Measurements from ENCODE around the gene ADAM15. TPM values are rescaled to one million over a fixed set of nuclear protein-coding genes. Genes with fewer than 3 reads are reported as not detected.
A peak's percentile ranks its signal among the peaks of the same experiment; 100 is the strongest.

ADAM15 gene
- total RNA-seq, 1 experiment from 2014 or later = 38.4 TPM

DNA sequence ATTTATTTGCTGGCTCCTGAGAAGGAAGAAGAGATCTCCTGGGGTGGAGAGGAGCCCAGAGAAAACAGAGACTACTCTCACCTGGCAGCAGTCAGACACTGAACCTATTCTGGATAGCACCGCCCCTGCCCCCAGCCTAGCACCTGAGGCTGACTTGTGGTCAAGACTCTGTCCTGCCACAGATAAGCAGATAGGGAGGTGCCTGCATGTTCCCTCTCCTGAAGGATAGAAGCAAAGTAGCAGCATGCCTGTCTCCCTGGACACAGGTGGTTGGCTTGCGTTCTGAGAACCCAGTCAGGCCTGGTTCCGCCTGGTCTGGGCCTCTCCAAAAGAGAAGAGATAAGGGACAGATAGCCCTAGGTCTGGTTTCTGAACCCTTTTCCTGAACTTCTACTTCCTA lies 26.2 kb downstream of the ADAM15 start:
- H3K9me3 Mint-ChIP-seq = no peaks in the 10 kb centered on the region
- ChIA-PET POLR2A (no interaction called here), CTCF (interaction anchor here (0.7 to 7.7 kb wide), 8 partner anchors 8 to 96 kb away, joined by 3 to 109 read pairs (median 18); partner anchors contain the start of genes EFNA4, KRTCAP2 and TRIM46)
- no peak overlapping the region for H3K27ac Mint-ChIP-seq
- H3K4me1 Mint-ChIP-seq = peaks cover 33% of the 10 kb centered on the region
- ATAC-seq = no peak
- no peaks in the 10 kb centered on the region for H3K36me3 Mint-ChIP-seq
- no peak overlapping the region; the same call in 1 of the 2 replicates for H3K4me3 Mint-ChIP-seq
- no peak for DNase-seq (ENCODE audit: low spot score)
- peaks cover 81% of the 10 kb centered on the region for H3K27me3 Mint-ChIP-seq (ENCODE audit: low read depth)
- TF ChIP-seq, protein P1, sequence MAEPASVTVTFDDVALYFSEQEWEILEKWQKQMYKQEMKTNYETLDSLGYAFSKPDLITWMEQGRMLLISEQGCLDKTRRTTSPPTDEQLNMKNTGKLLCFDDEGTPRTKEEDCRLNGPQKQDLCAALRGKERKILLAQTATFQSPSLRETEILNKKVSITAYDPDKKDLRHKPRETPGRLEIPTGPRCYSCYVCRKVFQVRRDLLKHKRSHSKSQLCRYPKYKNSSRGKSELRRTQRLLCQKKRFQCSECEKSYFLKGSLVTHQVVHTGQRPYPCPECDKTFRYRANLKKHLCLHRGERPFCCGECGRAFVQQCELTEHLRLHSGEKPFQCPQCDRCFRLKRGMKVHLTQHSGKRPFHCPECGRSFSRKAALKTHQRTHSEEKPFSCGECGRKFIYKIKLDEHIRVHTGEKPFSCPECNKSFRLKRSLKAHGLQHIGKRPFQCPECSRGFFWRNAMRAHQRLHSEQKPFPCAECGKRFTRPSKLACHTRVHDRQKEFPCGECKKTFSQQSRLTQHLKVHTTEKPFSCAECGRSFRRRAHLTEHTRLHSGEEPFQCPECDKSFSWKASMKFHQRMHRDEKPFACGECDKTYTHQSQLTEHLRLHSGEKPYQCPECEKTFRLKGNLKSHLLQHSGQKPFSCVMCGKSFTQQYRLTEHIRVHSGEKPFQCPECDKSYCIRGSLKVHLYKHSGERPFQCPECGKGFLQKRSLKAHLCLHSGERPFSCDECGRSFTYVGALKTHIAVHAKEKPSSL (CRISPR knock-in tag; conservative IDR thresholded peaks at IDR 0.05) = no peak
- TF ChIP-seq, protein P2, sequence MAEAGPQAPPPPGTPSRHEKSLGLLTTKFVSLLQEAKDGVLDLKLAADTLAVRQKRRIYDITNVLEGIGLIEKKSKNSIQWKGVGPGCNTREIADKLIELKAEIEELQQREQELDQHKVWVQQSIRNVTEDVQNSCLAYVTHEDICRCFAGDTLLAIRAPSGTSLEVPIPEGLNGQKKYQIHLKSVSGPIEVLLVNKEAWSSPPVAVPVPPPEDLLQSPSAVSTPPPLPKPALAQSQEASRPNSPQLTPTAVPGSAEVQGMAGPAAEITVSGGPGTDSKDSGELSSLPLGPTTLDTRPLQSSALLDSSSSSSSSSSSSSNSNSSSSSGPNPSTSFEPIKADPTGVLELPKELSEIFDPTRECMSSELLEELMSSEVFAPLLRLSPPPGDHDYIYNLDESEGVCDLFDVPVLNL (CRISPR knock-in tag; IDR thresholded peaks at IDR 0.05; ENCODE audit: borderline replicate concordance, low read depth) = no peak

DNA sequence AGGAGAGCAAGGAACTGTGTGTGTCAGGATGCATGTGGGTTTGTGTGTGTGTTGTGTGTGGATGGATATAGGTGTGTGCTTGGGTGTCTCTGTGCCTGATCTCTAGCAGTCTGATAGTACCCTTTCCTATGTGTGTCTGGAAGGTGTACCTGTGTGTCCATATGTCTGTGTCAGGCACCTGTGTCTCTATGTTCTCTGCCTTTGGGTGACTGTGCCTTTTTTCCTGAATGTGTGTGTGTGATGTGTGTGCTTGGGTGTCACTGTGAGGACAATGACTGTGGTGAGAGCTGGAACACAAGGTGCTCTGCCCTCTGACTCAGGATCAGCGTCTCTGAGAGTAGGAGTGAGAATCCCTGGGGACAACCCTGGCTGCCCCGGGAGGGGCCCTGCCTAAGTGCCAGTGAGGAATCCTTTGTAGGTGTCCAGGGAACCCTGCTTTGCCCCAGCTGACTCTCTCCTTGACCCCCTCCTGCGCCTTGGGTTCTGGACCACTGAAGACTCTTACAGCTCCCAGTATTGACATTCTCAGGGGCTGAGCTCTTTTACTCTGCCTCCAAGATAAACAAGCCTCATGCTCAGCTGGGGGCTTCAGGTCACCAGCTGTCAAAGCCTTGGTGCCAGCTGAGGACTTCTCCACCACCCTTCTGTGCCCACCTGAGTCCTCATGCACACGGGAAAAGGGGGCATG lies 26.8 kb downstream of the ADAM15 start:
- CTCF ChIA-PET = interaction anchor here (0.7 to 7.7 kb wide), 10 partner anchors 8 to 96 kb away, joined by 3 to 109 read pairs (median 12); partner anchors contain the start of genes ADAM15, EFNA4, KRTCAP2 and TRIM46
- Mint-ChIP-seq H3K4me1 (peaks cover 31% of the 10 kb centered on the region), H3K27ac (no peak overlapping the region), H3K36me3 (no peaks in the 10 kb centered on the region), H3K4me3 (peak overlapping the region; percentile 76), H3K9me3 (no peaks in the 10 kb centered on the region), H3K27me3 (ENCODE audit: low read depth) (peaks cover 81% of the 10 kb centered on the region)
- ATAC-seq = no peak
- no peak for DNase-seq (ENCODE audit: low spot score)
- TF ChIP-seq ZNF232 (CRISPR knock-in tag; IDR thresholded peaks at IDR 0.05) (no peak), JUN (CRISPR knock-in tag; IDR thresholded peaks at IDR 0.05) (no peak), EMX1 (CRISPR knock-in tag; IDR thresholded peaks at IDR 0.05) (no peak), NR3C1 (CRISPR knock-in tag; conservative IDR thresholded peaks at IDR 0.05; ENCODE audit: low read depth) (no peak), KAT7 (CRISPR knock-in tag; IDR thresholded peaks at IDR 0.05; ENCODE audit: borderline replicate concordance) (no peak), FOXP1 (CRISPR knock-in tag; IDR thresholded peaks at IDR 0.05; ENCODE audit: borderline replicate concordance) (no peak), ETV6 (CRISPR knock-in tag; IDR thresholded peaks at IDR 0.05) (no peak), NR2C2 (CRISPR knock-in tag; IDR thresholded peaks at IDR 0.05) (no peak), ZNF416 (CRISPR knock-in tag; IDR thresholded peaks at IDR 0.05) (no peak)
- TF ChIP-seq, protein P3, sequence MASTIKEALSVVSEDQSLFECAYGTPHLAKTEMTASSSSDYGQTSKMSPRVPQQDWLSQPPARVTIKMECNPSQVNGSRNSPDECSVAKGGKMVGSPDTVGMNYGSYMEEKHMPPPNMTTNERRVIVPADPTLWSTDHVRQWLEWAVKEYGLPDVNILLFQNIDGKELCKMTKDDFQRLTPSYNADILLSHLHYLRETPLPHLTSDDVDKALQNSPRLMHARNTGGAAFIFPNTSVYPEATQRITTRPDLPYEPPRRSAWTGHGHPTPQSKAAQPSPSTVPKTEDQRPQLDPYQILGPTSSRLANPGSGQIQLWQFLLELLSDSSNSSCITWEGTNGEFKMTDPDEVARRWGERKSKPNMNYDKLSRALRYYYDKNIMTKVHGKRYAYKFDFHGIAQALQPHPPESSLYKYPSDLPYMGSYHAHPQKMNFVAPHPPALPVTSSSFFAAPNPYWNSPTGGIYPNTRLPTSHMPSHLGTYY (CRISPR knock-in tag; IDR thresholded peaks at IDR 0.05) = no peak
- TF ChIP-seq, protein P4, sequence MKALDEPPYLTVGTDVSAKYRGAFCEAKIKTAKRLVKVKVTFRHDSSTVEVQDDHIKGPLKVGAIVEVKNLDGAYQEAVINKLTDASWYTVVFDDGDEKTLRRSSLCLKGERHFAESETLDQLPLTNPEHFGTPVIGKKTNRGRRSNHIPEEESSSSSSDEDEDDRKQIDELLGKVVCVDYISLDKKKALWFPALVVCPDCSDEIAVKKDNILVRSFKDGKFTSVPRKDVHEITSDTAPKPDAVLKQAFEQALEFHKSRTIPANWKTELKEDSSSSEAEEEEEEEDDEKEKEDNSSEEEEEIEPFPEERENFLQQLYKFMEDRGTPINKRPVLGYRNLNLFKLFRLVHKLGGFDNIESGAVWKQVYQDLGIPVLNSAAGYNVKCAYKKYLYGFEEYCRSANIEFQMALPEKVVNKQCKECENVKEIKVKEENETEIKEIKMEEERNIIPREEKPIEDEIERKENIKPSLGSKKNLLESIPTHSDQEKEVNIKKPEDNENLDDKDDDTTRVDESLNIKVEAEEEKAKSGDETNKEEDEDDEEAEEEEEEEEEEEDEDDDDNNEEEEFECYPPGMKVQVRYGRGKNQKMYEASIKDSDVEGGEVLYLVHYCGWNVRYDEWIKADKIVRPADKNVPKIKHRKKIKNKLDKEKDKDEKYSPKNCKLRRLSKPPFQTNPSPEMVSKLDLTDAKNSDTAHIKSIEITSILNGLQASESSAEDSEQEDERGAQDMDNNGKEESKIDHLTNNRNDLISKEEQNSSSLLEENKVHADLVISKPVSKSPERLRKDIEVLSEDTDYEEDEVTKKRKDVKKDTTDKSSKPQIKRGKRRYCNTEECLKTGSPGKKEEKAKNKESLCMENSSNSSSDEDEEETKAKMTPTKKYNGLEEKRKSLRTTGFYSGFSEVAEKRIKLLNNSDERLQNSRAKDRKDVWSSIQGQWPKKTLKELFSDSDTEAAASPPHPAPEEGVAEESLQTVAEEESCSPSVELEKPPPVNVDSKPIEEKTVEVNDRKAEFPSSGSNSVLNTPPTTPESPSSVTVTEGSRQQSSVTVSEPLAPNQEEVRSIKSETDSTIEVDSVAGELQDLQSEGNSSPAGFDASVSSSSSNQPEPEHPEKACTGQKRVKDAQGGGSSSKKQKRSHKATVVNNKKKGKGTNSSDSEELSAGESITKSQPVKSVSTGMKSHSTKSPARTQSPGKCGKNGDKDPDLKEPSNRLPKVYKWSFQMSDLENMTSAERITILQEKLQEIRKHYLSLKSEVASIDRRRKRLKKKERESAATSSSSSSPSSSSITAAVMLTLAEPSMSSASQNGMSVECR (CRISPR knock-in tag; IDR thresholded peaks at IDR 0.05; ENCODE audit: borderline replicate concordance) = no peak
- TF ChIP-seq, protein P5, sequence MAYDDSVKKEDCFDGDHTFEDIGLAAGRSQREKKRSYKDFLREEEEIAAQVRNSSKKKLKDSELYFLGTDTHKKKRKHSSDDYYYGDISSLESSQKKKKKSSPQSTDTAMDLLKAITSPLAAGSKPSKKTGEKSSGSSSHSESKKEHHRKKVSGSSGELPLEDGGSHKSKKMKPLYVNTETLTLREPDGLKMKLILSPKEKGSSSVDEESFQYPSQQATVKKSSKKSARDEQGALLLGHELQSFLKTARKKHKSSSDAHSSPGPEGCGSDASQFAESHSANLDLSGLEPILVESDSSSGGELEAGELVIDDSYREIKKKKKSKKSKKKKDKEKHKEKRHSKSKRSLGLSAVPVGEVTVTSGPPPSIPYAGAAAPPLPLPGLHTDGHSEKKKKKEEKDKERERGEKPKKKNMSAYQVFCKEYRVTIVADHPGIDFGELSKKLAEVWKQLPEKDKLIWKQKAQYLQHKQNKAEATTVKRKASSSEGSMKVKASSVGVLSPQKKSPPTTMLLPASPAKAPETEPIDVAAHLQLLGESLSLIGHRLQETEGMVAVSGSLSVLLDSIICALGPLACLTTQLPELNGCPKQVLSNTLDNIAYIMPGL (CRISPR knock-in tag; IDR thresholded peaks at IDR 0.05) = no peak
- TF ChIP-seq, protein P6, sequence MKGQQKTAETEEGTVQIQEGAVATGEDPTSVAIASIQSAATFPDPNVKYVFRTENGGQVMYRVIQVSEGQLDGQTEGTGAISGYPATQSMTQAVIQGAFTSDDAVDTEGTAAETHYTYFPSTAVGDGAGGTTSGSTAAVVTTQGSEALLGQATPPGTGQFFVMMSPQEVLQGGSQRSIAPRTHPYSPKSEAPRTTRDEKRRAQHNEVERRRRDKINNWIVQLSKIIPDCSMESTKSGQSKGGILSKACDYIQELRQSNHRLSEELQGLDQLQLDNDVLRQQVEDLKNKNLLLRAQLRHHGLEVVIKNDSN (CRISPR knock-in tag; IDR thresholded peaks at IDR 0.05) = no peak
- TF ChIP-seq, protein P7, sequence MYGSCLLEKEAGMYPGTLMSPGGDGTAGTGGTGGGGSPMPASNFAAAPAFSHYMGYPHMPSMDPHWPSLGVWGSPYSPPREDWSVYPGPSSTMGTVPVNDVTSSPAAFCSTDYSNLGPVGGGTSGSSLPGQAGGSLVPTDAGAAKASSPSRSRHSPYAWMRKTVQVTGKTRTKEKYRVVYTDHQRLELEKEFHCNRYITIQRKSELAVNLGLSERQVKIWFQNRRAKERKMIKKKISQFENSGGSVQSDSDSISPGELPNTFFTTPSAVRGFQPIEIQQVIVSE (CRISPR knock-in tag; IDR thresholded peaks at IDR 0.05; ENCODE audit: borderline replicate concordance) = no peak
- TF ChIP-seq, protein P8, sequence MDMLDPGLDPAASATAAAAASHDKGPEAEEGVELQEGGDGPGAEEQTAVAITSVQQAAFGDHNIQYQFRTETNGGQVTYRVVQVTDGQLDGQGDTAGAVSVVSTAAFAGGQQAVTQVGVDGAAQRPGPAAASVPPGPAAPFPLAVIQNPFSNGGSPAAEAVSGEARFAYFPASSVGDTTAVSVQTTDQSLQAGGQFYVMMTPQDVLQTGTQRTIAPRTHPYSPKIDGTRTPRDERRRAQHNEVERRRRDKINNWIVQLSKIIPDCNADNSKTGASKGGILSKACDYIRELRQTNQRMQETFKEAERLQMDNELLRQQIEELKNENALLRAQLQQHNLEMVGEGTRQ (CRISPR knock-in tag; IDR thresholded peaks at IDR 0.05) = no peak
- TF ChIP-seq, protein P9, sequence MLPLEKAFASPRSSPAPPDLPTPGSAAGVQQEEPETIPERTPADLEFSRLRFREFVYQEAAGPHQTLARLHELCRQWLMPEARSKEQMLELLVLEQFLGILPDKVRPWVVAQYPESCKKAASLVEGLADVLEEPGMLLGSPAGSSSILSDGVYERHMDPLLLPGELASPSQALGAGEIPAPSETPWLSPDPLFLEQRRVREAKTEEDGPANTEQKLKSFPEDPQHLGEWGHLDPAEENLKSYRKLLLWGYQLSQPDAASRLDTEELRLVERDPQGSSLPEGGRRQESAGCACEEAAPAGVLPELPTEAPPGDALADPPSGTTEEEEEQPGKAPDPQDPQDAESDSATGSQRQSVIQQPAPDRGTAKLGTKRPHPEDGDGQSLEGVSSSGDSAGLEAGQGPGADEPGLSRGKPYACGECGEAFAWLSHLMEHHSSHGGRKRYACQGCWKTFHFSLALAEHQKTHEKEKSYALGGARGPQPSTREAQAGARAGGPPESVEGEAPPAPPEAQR (CRISPR knock-in tag; IDR thresholded peaks at IDR 0.05) = no peak
- POLR2A ChIA-PET = interaction anchor here (0.6 to 1.6 kb wide), 4 partner anchors 16 to 108 kb away, joined by 3 to 5 read pairs (median 3); partner anchors contain the start of gene SHC1

Measured in WTC11 (cell line).